PC-9 (cell line): ENCODE measurements around the gene TLCD3B. TPM values are rescaled to one million over a fixed set of nuclear protein-coding genes. Genes with fewer than 3 reads are reported as not detected.

ENCODE experiments used
- BruUV-seq: library from RNA; stranded (reverse); fragments of 400-500 nt; replicated peaks from 2 replicates; lab custom pipeline; 2021; lab: Mats Ljungman, UMichigan
- CTCF ChIA-PET: fragments of 300-600 bp; sonication (Branson Sonifier 250); formaldehyde crosslinking; loops from one replicate; lab custom pipeline; 2022; ENCODE audit warnings: antibody characterized with exemption; lab: Charles Lee
- POLR2A ChIA-PET: fragments of 300-600 bp; sonication (Branson Sonifier 250); formaldehyde crosslinking; loops from one replicate; lab custom pipeline; 2022; ENCODE audit warnings: antibody characterized with exemption; ENCODE audit not compliant: unreplicated experiment; lab: Charles Lee
- DNase-seq, 2 experiments: peaks; one replicate each; pipeline versions ENCODE4 v3.0.0 to v3.0.0-alpha.2; 2015 to 2022; ENCODE audit warnings: mixed read lengths in 1 of 2
- H2AFZ ChIP-seq: fragments of 200-600 bp; sonication (generic); 2 replicates; pipeline ENCODE4 v1.8.1; 2017; ENCODE audit warnings: antibody characterized with exemption
- H3F3A ChIP-seq: fragments of 200-600 bp; sonication (generic); 2 replicates; pipeline ENCODE4 v1.8.1; 2017; ENCODE audit warnings: antibody characterized with exemption, mild to moderate bottlenecking, low read depth; ENCODE audit not compliant: insufficient read depth
- H3K27ac ChIP-seq: fragments of 200-600 bp; sonication (generic); 2 replicates; pipeline ENCODE4 v1.6.1; 2016; ENCODE audit warnings: mixed run types
- H3K27me3 ChIP-seq: fragments of 200-600 bp; sonication (generic); 2 replicates; pipeline ENCODE4 v1.6.1; 2016; ENCODE audit warnings: low read depth, mixed run types; ENCODE audit not compliant: insufficient read depth
- H3K36me3 ChIP-seq: fragments of 200-600 bp; sonication (generic); 2 replicates; pipeline ENCODE4 v1.6.1; 2016; ENCODE audit warnings: low read depth, mixed run types
- H3K4me1 ChIP-seq: fragments of 200-600 bp; sonication (generic); replicated peaks from 2 replicates; pipeline ENCODE4 v1.6.1; 2016; ENCODE audit warnings: mixed run types; ENCODE audit not compliant: insufficient read depth
- H3K4me2 ChIP-seq: fragments of 200-600 bp; sonication (generic); 2 replicates; pipeline ENCODE4 v1.6.1; 2017; ENCODE audit warnings: mixed run types
- H3K4me3 ChIP-seq: fragments of 200-600 bp; sonication (generic); 2 replicates; pipeline ENCODE4 v1.6.1; 2016; ENCODE audit warnings: mixed run types
- H3K79me2 ChIP-seq: fragments of 200-600 bp; sonication (generic); 2 replicates; pipeline ENCODE4 v1.6.1; 2017; ENCODE audit warnings: low read depth, mixed run types
- H3K9me2 ChIP-seq: fragments of 200-600 bp; sonication (generic); 2 replicates; pipeline ENCODE4 v1.8.1; 2017; ENCODE audit warnings: mild to moderate bottlenecking; ENCODE audit not compliant: insufficient read depth
- H3K9me3 ChIP-seq: fragments of 200-600 bp; sonication (generic); 2 replicates; pipeline ENCODE4 v1.8.1; 2016; ENCODE audit warnings: low read depth; ENCODE audit not compliant: insufficient read depth
- H4K20me1 ChIP-seq: fragments of 200-600 bp; sonication (generic); 2 replicates; pipeline ENCODE4 v1.8.1; 2017; ENCODE audit not compliant: insufficient read depth
- EZH2 ChIP-seq: fragments of 200-600 bp; sonication (generic); IDR thresholded peaks from 2 replicates; pipeline ENCODE4 v1.8.0; 2017; ENCODE audit warnings: antibody characterized with exemption, low read depth
- intact Hi-C: fragments of 100-400 bp; cut with micrococcal nuclease; formaldehyde crosslinking; loops from one replicate; pipeline ENCODE4 v1.10.0; 2022; ENCODE audit not compliant: unreplicated experiment
- total RNA-seq: library from RNA; stranded (reverse); gene quantifications from 2 replicates; pipeline ENCODE4 v1.2.3, GENCODE V29; 2021
- TF ChIP-seq, protein P1 (sequence below): fragments of 200-600 bp; sonication (generic); conservative IDR thresholded peaks from 2 replicates; pipeline ENCODE4 v1.6.1; 2017; ENCODE audit warnings: mixed run types, antibody characterized with exemption, mild to moderate bottlenecking, moderate library complexity

TLCD3B gene
- total RNA-seq, 1 experiment from 2014 or later, result 5.8 TPM

DNA sequence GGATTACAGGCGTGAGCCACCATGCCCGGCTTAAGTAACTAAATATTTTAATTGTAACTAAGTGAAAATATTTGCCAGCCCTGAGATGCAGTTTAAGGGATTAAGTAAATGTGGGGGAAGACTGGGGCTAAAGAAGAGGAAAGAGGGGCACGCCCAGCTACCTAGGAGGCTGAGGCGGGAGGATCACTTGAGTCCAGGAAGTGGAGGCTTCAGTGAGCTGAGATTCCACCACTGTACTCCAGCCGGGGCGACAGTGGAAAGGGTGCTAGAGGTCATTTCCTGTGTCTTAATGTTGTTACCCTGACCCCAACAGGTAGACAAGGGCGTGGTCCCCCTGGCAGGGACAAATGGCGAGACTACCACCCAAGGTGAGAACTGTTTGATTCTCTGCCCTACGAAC lies 37.3 kb upstream of the TLCD3B start:
- H2AFZ ChIP-seq, result no peak overlapping the region
- peaks cover 89% of the 10 kb centered on the region for H3F3A ChIP-seq
- H3K9me3 ChIP-seq, result no peaks in the 10 kb centered on the region
- H3K4me3 ChIP-seq, result no peak overlapping the region
- H4K20me1 ChIP-seq, result peaks cover 60% of the 10 kb centered on the region
- TF ChIP-seq EZH2, result no peak
- TF ChIP-seq, protein P1, sequence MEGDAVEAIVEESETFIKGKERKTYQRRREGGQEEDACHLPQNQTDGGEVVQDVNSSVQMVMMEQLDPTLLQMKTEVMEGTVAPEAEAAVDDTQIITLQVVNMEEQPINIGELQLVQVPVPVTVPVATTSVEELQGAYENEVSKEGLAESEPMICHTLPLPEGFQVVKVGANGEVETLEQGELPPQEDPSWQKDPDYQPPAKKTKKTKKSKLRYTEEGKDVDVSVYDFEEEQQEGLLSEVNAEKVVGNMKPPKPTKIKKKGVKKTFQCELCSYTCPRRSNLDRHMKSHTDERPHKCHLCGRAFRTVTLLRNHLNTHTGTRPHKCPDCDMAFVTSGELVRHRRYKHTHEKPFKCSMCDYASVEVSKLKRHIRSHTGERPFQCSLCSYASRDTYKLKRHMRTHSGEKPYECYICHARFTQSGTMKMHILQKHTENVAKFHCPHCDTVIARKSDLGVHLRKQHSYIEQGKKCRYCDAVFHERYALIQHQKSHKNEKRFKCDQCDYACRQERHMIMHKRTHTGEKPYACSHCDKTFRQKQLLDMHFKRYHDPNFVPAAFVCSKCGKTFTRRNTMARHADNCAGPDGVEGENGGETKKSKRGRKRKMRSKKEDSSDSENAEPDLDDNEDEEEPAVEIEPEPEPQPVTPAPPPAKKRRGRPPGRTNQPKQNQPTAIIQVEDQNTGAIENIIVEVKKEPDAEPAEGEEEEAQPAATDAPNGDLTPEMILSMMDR, result no peak
- no peaks in the 10 kb centered on the region for H3K9me2 ChIP-seq
- peaks cover 70% of the 10 kb centered on the region for H3K79me2 ChIP-seq
- H3K4me2 ChIP-seq, result peak overlapping the region; percentile 97
- peaks cover 51% of the 10 kb centered on the region for H3K36me3 ChIP-seq
- BruUV-seq, result no TSS peak
- no peak for DNase-seq
- H3K27me3 ChIP-seq, result no peaks in the 10 kb centered on the region
- POLR2A ChIA-PET, result no interaction called here
- intact Hi-C loops, result loop anchor here (5.0 kb wide), 1 partner anchor 589 kb away; the partner anchor contains the start of gene FBRS
- H3K27ac ChIP-seq, result peak overlapping the region; percentile 48
- CTCF ChIA-PET, result no interaction called here
- H3K4me1 ChIP-seq, result peaks cover 25% of the 10 kb centered on the region

GRCh38 chr16:30067584-30067916 lies 36.5 kb upstream of the TLCD3B start:
- ChIA-PET CTCF (no interaction called here), POLR2A (interaction anchor here (0.5 kb wide), 1 partner anchor 16 kb away, joined by 5 read pairs; no protein-coding TSS in a partner anchor)
- H3K36me3 ChIP-seq, result peaks cover 51% of the 10 kb centered on the region

DNA sequence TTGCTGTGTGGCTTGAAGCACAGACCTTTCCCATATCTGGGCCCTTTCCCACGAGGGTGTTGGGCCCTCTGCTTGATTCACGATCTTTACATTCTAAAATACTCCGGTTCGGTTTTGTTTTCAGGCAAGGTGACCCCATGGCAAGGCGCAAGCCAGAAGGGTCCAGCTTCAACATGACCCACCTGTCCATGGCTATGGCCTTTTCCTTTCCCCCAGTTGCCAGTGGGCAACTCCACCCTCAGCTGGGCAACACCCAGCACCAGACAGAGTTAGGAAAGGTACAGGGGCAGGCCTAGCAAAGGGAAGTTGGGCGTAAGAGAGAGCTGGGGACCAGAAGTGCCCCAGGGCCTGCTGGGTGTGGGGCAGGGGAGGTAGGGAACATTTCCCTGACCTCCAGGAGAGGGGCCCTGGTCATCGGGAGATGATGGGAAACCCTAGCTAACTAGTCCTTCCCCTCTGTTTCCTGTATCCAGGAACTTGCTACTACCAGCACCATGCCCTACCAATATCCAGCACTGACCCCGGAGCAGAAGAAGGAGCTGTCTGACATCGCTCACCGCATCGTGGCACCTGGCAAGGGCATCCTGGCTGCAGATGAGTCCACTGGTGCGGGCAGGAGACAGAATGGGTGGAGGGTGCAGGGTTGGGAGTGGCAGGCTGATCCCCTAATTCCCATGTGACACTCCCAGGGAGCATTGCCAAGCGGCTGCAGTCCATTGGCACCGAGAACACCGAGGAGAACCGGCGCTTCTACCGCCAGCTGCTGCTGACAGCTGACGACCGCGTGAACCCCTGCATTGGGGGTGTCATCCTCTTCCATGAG lies 35.9 kb upstream of the TLCD3B start:
- peaks cover 47% of the 10 kb centered on the region for H3K36me3 ChIP-seq
- POLR2A ChIA-PET, result interaction anchor here (0.5 kb wide), 2 partner anchors 15 to 334 kb away, joined by 3 to 5 read pairs; no protein-coding TSS in a partner anchor
- peaks cover 34% of the 10 kb centered on the region for H3K4me1 ChIP-seq
- no peak overlapping the region for H2AFZ ChIP-seq
- peaks cover 60% of the 10 kb centered on the region for H4K20me1 ChIP-seq
- no TSS peak for BruUV-seq
- H3K9me2 ChIP-seq, result no peaks in the 10 kb centered on the region
- CTCF ChIA-PET, result no interaction called here
- H3K4me3 ChIP-seq, result peak overlapping the region; percentile 94
- no peak for DNase-seq
- TF ChIP-seq EZH2, result no peak
- TF ChIP-seq, protein P1, result no peak
- H3K79me2 ChIP-seq, result peaks cover 84% of the 10 kb centered on the region
- peaks cover 83% of the 10 kb centered on the region for H3F3A ChIP-seq
- H3K27me3 ChIP-seq, result no peaks in the 10 kb centered on the region
- H3K4me2 ChIP-seq, result peak overlapping the region; percentile 97
- H3K27ac ChIP-seq, result peak overlapping the region; percentile 92
- H3K9me3 ChIP-seq, result no peaks in the 10 kb centered on the region
- intact Hi-C loops, result loop anchor here (2.0 to 5.0 kb wide), 2 partner anchors 24 to 590 kb away; partner anchors contain the start of genes FBRS and TBX6

More at GRCh38 chr16:30067584-30067916, 36.5 kb upstream of the TLCD3B start:
- no peak for DNase-seq
- Histone ChIP-seq H3F3A (peaks cover 87% of the 10 kb centered on the region), H3K27ac (peak overlapping the region; percentile 92; the same call in 1 of the 2 replicates), H3K79me2 (peaks cover 78% of the 10 kb centered on the region), H3K4me1 (peaks cover 32% of the 10 kb centered on the region), H3K9me3 (no peaks in the 10 kb centered on the region), H3K4me2 (peak overlapping the region; percentile 97), H3K27me3 (no peaks in the 10 kb centered on the region), H3K4me3 (peak overlapping the region; percentile 94), H2AFZ (no peak overlapping the region), H4K20me1 (peaks cover 60% of the 10 kb centered on the region), H3K9me2 (no peaks in the 10 kb centered on the region)
- TF ChIP-seq, protein P1, result no peak
- TF ChIP-seq EZH2, result no peak
- BruUV-seq, result no TSS peak
- intact Hi-C loops, result loop anchor here (2.0 to 5.0 kb wide), 2 partner anchors 23 to 590 kb away; partner anchors contain the start of genes FBRS and TBX6
